ENCODE data around the gene SCAF1. TPM values are rescaled to one million over a fixed set of nuclear protein-coding genes. Genes with fewer than 3 reads are reported as not detected.

The SCAF1 gene
- polyA plus RNA-seq, 3 donors = 24.3 to 31.6 (median 25.6) TPM

DNA sequence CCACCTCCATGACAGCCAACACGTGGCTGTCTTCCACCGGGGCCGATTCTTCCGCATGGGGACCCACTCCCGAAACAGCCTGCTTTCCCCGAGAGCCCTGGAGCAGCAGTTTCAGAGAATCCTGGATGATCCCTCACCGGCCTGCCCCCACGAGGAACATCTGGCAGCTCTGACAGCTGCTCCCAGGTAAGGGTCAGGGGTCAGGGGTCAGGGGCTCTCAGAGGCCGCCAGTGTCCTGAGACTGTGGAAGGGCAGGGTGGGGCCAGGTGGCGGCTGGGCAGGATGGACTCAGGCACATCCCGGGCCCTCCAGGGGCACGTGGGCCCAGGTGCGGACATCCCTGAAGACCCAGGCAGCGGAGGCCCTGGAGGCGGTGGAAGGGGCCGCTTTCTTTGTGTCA is 63.9 kb downstream of the SCAF1 start:
- DNase-seq (ENCODE audit: low read depth in 3 of 3, low spot score in 2 of 3) = no peak

Other genes with a start within 250 kb of the SCAF1 start
- gene PTH2, start 218.8 kb upstream of the SCAF1 start, polyA plus RNA-seq (ENCODE audit: insufficient read length in 3 of 3) = not detected
- not detected for gene GFY, start 216.8 kb upstream of the SCAF1 start, polyA plus RNA-seq (ENCODE audit: insufficient read length in 3 of 3)
- gene SLC17A7, start 200.7 kb upstream of the SCAF1 start, polyA plus RNA-seq (ENCODE audit: insufficient read length in 3 of 3) = under 1 TPM; 0.25 to 0.33 (median 0.31) TPM
- 10 to 100 TPM; 81.1 to 84.9 (median 84.7) TPM for gene PIH1D1, start 190.4 kb upstream of the SCAF1 start, polyA plus RNA-seq (ENCODE audit: insufficient read length in 3 of 3)
- 10 to 100 TPM; 14.5 to 15.0 (median 14.8) TPM for gene ALDH16A1, start 189.0 kb upstream of the SCAF1 start, polyA plus RNA-seq (ENCODE audit: insufficient read length in 3 of 3)
- gene FLT3LG, start 168.0 kb upstream of the SCAF1 start, polyA plus RNA-seq (ENCODE audit: insufficient read length in 3 of 3) = 1 to 10 TPM; 2.6 to 3.2 (median 2.7) TPM
- gene RPL13A, start 154.6 kb upstream of the SCAF1 start, polyA plus RNA-seq (ENCODE audit: insufficient read length in 3 of 3) = 1,000 to 10,000 TPM; 2,089 to 2,580 (median 2,270) TPM
- 1,000 to 10,000 TPM; 2,847 to 3,056 (median 2,982) TPM for gene RPS11, start 145.8 kb upstream of the SCAF1 start, polyA plus RNA-seq (ENCODE audit: insufficient read length in 3 of 3)
- gene FCGRT, start 129.5 kb upstream of the SCAF1 start, polyA plus RNA-seq (ENCODE audit: insufficient read length in 3 of 3) = 100 to 1,000 TPM; 219 to 252 (median 230) TPM
- gene RCN3, start 114.2 kb upstream of the SCAF1 start, polyA plus RNA-seq (ENCODE audit: insufficient read length in 3 of 3) = 10 to 100 TPM; 10.0 to 10.9 (median 10.2) TPM
- gene NOSIP, start 61.7 kb upstream of the SCAF1 start, polyA plus RNA-seq (ENCODE audit: insufficient read length in 3 of 3) = 10 to 100 TPM; 61.2 to 69.1 (median 64.3) TPM
- gene PRRG2, start 60.9 kb upstream of the SCAF1 start, polyA plus RNA-seq (ENCODE audit: insufficient read length in 3 of 3) = 1 to 10 TPM; 7.1 to 8.5 (median 7.1) TPM
- gene PRR12, start 51.0 kb upstream of the SCAF1 start, polyA plus RNA-seq (ENCODE audit: insufficient read length in 3 of 3) = 10 to 100 TPM; 13.6 to 16.3 (median 15.1) TPM
- 10 to 100 TPM; 19.8 to 23.1 (median 21.3) TPM for gene RRAS, start 2.1 kb upstream of the SCAF1 start, polyA plus RNA-seq (ENCODE audit: insufficient read length in 3 of 3)
- gene IRF3, start 23.6 kb downstream of the SCAF1 start, polyA plus RNA-seq (ENCODE audit: insufficient read length in 3 of 3) = 10 to 100 TPM; 37.6 to 41.5 (median 39.3) TPM
- 10 to 100 TPM; 16.4 to 21.9 (median 19.4) TPM for gene BCL2L12, start 23.7 kb downstream of the SCAF1 start, polyA plus RNA-seq (ENCODE audit: insufficient read length in 3 of 3)
- 100 to 1,000 TPM; 205 to 221 (median 219) TPM for gene PRMT1, start 35.1 kb downstream of the SCAF1 start, polyA plus RNA-seq (ENCODE audit: insufficient read length in 3 of 3)
- gene ADM5, start 47.4 kb downstream of the SCAF1 start, polyA plus RNA-seq (ENCODE audit: insufficient read length in 3 of 3) = under 1 TPM; 0.64 to 0.67 (median 0.64) TPM
- gene CPT1C, start 48.9 kb downstream of the SCAF1 start, polyA plus RNA-seq (ENCODE audit: insufficient read length in 3 of 3) = 10 to 100 TPM in 1 of 3 donors, 1 to 10 TPM in 2; 8.0 to 10.9 (median 9.0) TPM
- gene TSKS, start 121.1 kb downstream of the SCAF1 start, polyA plus RNA-seq (ENCODE audit: insufficient read length in 3 of 3) = under 1 TPM in 2 of 3 donors, not detected in 1; 0.10 to 0.15 TPM
- gene AP2A1, start 124.8 kb downstream of the SCAF1 start, polyA plus RNA-seq (ENCODE audit: insufficient read length in 3 of 3) = 10 to 100 TPM; 40.8 to 48.0 (median 43.7) TPM
- 10 to 100 TPM; 29.3 to 37.1 (median 37.0) TPM for gene FUZ, start 171.1 kb downstream of the SCAF1 start, polyA plus RNA-seq (ENCODE audit: insufficient read length in 3 of 3)
- gene MED25, start 176.1 kb downstream of the SCAF1 start, polyA plus RNA-seq (ENCODE audit: insufficient read length in 3 of 3) = 10 to 100 TPM; 55.8 to 65.6 (median 56.0) TPM
- gene PTOV1, start 208.9 kb downstream of the SCAF1 start, polyA plus RNA-seq (ENCODE audit: insufficient read length in 3 of 3) = 100 to 1,000 TPM; 239 to 280 (median 278) TPM
- 10 to 100 TPM; 33.4 to 43.9 (median 36.2) TPM for gene PNKP, start 225.4 kb downstream of the SCAF1 start, polyA plus RNA-seq (ENCODE audit: insufficient read length in 3 of 3)
- 10 to 100 TPM; 22.8 to 29.3 (median 25.8) TPM for gene AKT1S1, start 235.1 kb downstream of the SCAF1 start, polyA plus RNA-seq (ENCODE audit: insufficient read length in 3 of 3)
- gene TBC1D17, start 235.5 kb downstream of the SCAF1 start, polyA plus RNA-seq (ENCODE audit: insufficient read length in 3 of 3) = 10 to 100 TPM; 32.9 to 42.0 (median 37.2) TPM